GM12873 (cell line): ENCODE data around the gene SAMD7.

ENCODE experiments used
- CTCF ChIP-seq: IDR thresholded peaks from 2 replicates; pipeline ENCODE4 v1.5.1; 2012; ENCODE audit warnings: low read depth, mild to moderate bottlenecking, moderate library complexity, low read length, control low read depth; ENCODE audit not compliant: insufficient read depth; ENCODE audit errors: missing control alignments

SAMD7 gene

GRCh38 chr3:169869484-169870220, 41.7 kb upstream of the SAMD7 start, which contains the start of gene LRRC31:
Gene LRRC31 (minus strand): TSS chr3:169869935. CDS start chr3:169869807, 128 bp downstream.
- TF ChIP-seq CTCF = no peak

- no peak for TF ChIP-seq CTCF
Measured at GRCh38 chr3:169871129-169871886, 40.1 kb upstream of the SAMD7 start.

GRCh38 chr3:169879013-169879557, 32.3 kb upstream of the SAMD7 start:
- no peak for TF ChIP-seq CTCF

- TF ChIP-seq CTCF = no peak
Measured at GRCh38 chr3:169879845-169880575, 31.4 kb upstream of the SAMD7 start.

- no peak for TF ChIP-seq CTCF
Measured at GRCh38 chr3:169880576-169881250, 30.7 kb upstream of the SAMD7 start.

- no peak for TF ChIP-seq CTCF
Measured at GRCh38 chr3:169886671-169887070, 24.7 kb upstream of the SAMD7 start.
